A375 (cell line): ENCODE measurements around the gene STK32C. TPM values are rescaled to one million over a fixed set of nuclear protein-coding genes. Genes with fewer than 3 reads are reported as not detected.

ENCODE experiments used
- total RNA-seq: library from RNA; depleted of rRNA; stranded (reverse); fragments of >200 nt; shearing (Covaris generic); gene quantifications from 2 replicates; pipeline ENCODE4 v1.2.3, GENCODE V29; 2014; rRNA removed

STK32C gene
- total RNA-seq, result 17.8 and 23.6 TPM in 2 replicates

DNA sequence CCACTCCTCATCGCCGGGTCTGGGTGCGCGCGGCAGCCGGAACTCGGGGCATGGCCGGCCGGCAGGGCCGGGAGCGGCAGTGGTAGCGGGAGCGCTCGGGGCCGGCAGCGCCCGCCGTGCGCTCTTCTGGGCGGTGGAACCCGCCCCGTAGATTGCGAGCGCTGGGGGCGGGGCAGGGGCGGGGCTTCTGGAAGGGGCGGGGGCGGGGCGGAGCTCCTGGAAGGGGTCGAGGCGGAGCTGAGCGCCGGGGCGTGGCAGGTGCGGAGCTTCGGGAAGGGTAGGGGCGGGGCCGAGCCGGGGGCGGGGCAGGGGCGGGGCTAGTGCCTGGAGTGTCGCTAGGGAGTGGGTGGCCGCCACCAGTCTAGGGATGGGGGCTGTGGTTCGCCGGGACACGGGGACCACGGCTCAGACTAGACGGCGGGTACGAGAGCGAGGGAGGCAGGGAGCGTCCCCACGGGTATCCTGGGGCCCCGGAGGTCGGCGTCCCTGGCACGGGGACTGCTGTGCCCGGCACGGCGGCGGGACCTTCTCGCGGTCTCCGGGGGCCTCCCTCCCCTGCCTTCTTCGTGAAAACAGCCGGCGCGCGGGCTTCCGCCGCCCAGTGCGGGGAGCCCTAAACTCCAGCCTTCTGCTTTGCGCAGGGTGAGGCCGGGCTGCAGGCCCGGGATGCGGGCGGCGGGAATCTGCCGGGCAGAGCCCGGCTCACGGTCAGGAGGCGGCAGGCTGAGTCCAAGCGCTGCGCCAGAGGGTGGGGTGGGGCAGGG, at the start of gene STK32C:
Gene STK32C, minus strand, starts transcription at position 128 of the 764 bp plus-strand sequence. Its CDS starts 117 bp downstream, at position 11.

DNA sequence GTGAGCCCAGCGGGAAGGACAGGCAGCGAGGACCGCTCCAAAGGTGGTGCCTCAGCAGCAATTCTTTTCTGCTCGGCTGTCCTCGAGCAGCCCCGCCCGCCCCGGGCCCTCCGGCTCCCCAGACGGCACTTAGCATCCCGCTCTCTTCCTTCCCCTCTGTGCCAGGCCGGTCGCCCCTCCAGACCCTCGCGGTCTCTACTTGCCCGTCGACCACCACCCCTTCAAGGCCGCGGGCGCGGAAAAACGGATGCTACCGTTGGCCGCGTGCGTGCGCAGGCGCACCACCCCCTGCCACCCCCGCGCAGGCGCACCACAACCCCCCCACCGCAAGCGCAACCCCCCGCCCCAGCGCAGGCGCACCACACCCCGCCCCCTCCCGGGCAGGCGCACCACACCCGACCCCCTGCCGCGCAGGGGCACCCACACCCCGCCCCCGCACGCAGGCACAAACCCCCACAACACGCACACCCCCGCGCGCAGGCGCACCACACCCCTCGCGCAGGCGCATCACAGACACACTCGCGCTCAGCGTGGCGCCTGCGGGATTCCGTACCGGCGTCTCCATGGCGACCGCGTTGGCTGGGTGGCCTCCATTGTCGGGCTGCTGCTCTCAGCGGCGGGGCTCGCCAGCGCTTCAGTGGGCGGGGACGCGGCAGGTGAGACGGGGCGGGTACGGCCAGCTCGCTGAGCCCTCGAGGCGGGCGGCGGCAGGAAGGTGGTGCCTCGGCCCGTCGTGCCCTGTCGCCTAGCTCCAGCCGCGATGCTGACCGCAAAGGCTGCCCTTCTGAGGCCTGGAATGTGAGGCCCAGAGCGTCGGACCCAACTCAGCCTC, 24.1 kb upstream of the STK32C start, which contains the start of gene LRRC27:
Gene LRRC27, plus strand, starts transcription at position 593 of the 832 bp plus-strand sequence. CDS start 1,332 bp downstream, outside the sequence.

DNA sequence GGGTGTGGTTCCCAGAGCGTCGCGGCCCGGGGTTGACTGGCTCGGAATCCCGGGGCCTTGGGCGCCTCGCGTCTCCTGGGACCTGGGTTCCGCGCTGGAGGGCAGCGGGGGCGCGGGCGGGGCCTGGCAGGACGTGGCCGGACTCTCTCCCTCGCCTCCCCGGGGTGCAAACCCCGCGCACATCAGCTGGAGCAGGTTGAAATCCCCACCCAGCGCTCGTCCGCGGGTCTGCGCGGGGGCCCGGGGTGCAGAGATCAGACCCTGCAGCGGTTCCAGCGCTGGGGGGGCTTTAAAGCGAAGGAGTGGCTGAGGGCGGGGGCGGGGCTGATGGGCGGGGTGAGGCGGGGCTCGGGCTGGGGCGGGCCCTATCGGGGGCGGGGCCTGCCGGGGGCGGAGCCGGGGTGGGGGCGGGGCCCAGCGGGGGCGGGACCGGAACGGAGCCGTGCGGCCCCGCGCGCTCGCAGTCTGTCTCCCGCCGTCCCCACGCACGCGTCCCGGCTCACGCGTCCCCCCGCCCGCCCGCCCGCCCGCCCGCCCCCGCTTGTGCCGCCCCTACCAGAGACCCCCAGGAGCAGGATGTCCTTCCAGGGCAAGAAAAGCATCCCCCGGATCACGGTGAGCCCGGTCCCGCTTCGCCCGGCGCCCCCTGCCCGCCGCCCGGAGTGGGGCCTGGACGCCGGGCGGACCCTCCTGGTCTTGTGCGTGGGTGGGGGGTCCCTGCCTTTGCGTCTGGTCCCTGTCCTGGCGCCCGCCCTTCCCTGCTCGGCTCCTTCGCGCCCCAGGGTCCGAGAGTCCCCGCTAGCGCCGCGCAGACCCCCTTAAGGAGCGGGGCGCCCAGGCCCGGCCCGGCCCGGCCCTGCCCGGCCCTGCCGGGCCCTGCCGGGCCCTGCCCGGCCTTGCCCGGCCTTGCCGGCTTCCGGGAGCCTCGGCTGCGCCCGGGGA, 121.0 kb downstream of the STK32C start, which contains the start of gene DPYSL4:
Gene DPYSL4, plus strand, starts transcription at position 461 of the 942 bp plus-strand sequence. Its CDS starts 116 bp downstream, at position 577.

Other genes with a start within 250 kb of the STK32C start
- gene JAKMIP3, start 242.0 kb downstream of the STK32C start, total RNA-seq, result 0.03 and 0.04 TPM in 2 replicates
- gene DPYSL4, start 121.0 kb downstream of the STK32C start, total RNA-seq, result not detected in 2 replicates
- gene LRRC27, start 24.2 kb upstream of the STK32C start, total RNA-seq, result 6.9 and 7.7 TPM in 2 replicates
- 8.4 and 9.1 TPM in 2 replicates for gene PWWP2B, start 89.2 kb upstream of the STK32C start, total RNA-seq
- 17.0 and 17.2 TPM in 2 replicates for gene INPP5A, start 229.8 kb upstream of the STK32C start, total RNA-seq